ENCODE results near the gene MTURN.
"Not testable (repeated sequence)": the region's sequence is repeated elsewhere in the genome, so short reads cannot be mapped to it uniquely, and the experiment has no call there.

MTURN gene

GRCh38 chr7:30134611-30135300 is at the start of gene MTURN:
Gene MTURN (plus strand): TSS chr7:30134986. CDS start chr7:30135137, 151 bp downstream.
- peak; percentile 90 for DNase-seq

- DNase-seq, result no peak
Measured at GRCh38 chr7:30086529-30086928, 48.3 kb upstream of the MTURN start.

- no peak for DNase-seq
Measured at GRCh38 chr7:30087371-30087770, 47.4 kb upstream of the MTURN start.

- no peak for DNase-seq
Measured at GRCh38 chr7:30088362-30088761, 46.4 kb upstream of the MTURN start.

- no peak for DNase-seq
Measured at GRCh38 chr7:30090111-30090510, 44.7 kb upstream of the MTURN start.

GRCh38 chr7:30091491-30091912 is 43.3 kb upstream of the MTURN start:
- no peak for DNase-seq

GRCh38 chr7:30091987-30092386 is 42.8 kb upstream of the MTURN start:
- DNase-seq, result no peak

- DNase-seq, result no peak
Measured at GRCh38 chr7:30093420-30093952, 41.3 kb upstream of the MTURN start.

- not testable (repeated sequence) for DNase-seq
Measured at GRCh38 chr7:30098599-30098998, 36.2 kb upstream of the MTURN start.

- no peak for DNase-seq
Measured at GRCh38 chr7:30102281-30102680, 32.5 kb upstream of the MTURN start.

- DNase-seq, result no peak
Measured at GRCh38 chr7:30104157-30104556, 30.6 kb upstream of the MTURN start.

GRCh38 chr7:30112103-30112713 is 22.6 kb upstream of the MTURN start:
- DNase-seq, result no peak

- DNase-seq, result no peak
Measured at GRCh38 chr7:30113144-30113543, 21.6 kb upstream of the MTURN start.

GRCh38 chr7:30114536-30115238 is 20.1 kb upstream of the MTURN start:
- DNase-seq, result no peak

- no peak for DNase-seq
Measured at GRCh38 chr7:30115709-30116297, 19.0 kb upstream of the MTURN start.

- DNase-seq, result peak; percentile 71
Measured at GRCh38 chr7:30116771-30117170, 18.0 kb upstream of the MTURN start.

- no peak for DNase-seq
Measured at GRCh38 chr7:30117896-30118295, 16.9 kb upstream of the MTURN start.

GRCh38 chr7:30119890-30120577 is 14.8 kb upstream of the MTURN start:
- DNase-seq, result no peak

GRCh38 chr7:30133736-30134610 is 813 bp upstream of the MTURN start:
- no peak for DNase-seq

- DNase-seq, result peak; percentile 72
Measured at GRCh38 chr7:30135301-30136116, 723 bp downstream of the MTURN start.
